ENCODE data around the gene KLHL30. TPM values are rescaled to one million over a fixed set of nuclear protein-coding genes. Genes with fewer than 3 reads are reported as not detected.

Gene KLHL30
- total and polyA plus RNA-seq, 2 donors (not counting 1 experiment from before 2014, with no cell fraction given) = 1.2 to 1.6 TPM

DNA sequence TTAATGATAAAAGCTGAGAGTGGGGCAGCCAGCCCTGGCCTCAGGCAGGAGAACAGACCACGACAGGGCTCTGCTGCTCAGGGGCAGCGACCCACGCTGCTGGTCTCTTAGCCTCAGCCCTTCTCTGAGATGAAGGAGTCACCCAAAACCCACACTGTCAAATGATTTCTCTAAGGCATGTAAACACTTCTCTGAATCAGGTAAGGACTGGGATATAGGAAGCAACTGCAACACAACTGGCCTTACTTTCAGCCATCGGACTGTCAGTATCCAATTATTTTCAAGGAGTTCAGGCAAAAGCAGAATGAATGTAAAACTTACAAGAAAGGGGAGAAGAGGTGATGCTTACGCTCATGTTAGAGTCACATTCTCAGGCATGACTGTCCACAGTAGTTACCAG, 42.1 kb downstream of the KLHL30 start:
- no peak for TF ChIP-seq EZH2 (IDR thresholded peaks at IDR 0.05; ENCODE audit: low read length, missing control alignments)
- TF ChIP-seq, protein P1, sequence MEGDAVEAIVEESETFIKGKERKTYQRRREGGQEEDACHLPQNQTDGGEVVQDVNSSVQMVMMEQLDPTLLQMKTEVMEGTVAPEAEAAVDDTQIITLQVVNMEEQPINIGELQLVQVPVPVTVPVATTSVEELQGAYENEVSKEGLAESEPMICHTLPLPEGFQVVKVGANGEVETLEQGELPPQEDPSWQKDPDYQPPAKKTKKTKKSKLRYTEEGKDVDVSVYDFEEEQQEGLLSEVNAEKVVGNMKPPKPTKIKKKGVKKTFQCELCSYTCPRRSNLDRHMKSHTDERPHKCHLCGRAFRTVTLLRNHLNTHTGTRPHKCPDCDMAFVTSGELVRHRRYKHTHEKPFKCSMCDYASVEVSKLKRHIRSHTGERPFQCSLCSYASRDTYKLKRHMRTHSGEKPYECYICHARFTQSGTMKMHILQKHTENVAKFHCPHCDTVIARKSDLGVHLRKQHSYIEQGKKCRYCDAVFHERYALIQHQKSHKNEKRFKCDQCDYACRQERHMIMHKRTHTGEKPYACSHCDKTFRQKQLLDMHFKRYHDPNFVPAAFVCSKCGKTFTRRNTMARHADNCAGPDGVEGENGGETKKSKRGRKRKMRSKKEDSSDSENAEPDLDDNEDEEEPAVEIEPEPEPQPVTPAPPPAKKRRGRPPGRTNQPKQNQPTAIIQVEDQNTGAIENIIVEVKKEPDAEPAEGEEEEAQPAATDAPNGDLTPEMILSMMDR (conservative IDR thresholded peaks at IDR 0.05 in 1 of 2, IDR thresholded peaks at IDR 0.05 in 1 of 2; ENCODE audit: low read depth in 1 of 2, low read length in 2 of 2) = no peak
- Histone ChIP-seq H3K27ac (ENCODE audit: insufficient read depth, low read length) (no peak overlapping the region), H3K4me1 (ENCODE audit: control insufficient read depth, extremely low read depth, insufficient read depth, low read length) (no peaks in the 10 kb centered on the region), H3K9ac (ENCODE audit: insufficient read depth, low read length) (no peak overlapping the region), H4K20me1 (ENCODE audit: control insufficient read depth, extremely low read depth, insufficient read depth, low read length) (no peaks in the 10 kb centered on the region), H3K27me3 (ENCODE audit: control insufficient read depth, insufficient read depth, low read length) (no peaks in the 10 kb centered on the region), H3K4me3 (replicated peaks in 1 of 4; ENCODE audit: control extremely low read depth in 1 of 4, insufficient read depth in 1 of 4, low read depth in 3 of 4, low read length in 4 of 4) (no peak overlapping the region), H3K4me2 (ENCODE audit: extremely low read depth, insufficient read depth, low read length) (no peak overlapping the region), H3K36me3 (ENCODE audit: control insufficient read depth, insufficient read depth, low read length) (peaks cover 29% of the 10 kb centered on the region), H3K9me3 (ENCODE audit: control insufficient read depth, insufficient read depth, low read depth, low read length) (no peaks in the 10 kb centered on the region), H3K79me2 (ENCODE audit: control insufficient read depth, insufficient read depth, low read length) (peaks cover 2% of the 10 kb centered on the region), H2AFZ (ENCODE audit: low read length) (no peak overlapping the region)
- DNase-seq (ENCODE audit: low read depth in 2 of 2) = no peak

DNA sequence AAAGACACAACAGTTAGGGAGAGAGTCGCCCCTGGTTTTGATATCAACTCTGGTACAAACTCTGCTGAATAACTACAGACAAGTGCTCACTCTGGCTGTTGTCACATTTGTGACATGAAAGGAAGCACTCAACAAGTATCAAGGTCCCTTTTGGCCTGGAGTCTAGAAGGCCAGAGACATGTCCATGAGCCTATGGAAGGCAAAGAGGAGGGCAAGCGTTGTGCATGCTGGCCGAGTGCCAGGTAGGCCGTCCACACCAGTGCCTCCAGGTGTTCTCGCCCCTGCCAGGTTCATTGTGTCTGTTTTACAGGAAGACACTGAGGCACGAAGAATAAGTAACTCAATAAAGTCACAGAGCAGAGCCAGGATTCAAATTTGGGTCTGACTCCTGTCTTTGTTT, 43.9 kb downstream of the KLHL30 start:
- Histone ChIP-seq H3K36me3 (ENCODE audit: control insufficient read depth, insufficient read depth, low read length) (peaks cover 35% of the 10 kb centered on the region), H3K9me3 (ENCODE audit: control insufficient read depth, insufficient read depth, low read depth, low read length) (no peaks in the 10 kb centered on the region), H3K4me2 (ENCODE audit: extremely low read depth, insufficient read depth, low read length) (no peak overlapping the region), H3K4me1 (ENCODE audit: control insufficient read depth, extremely low read depth, insufficient read depth, low read length) (no peaks in the 10 kb centered on the region), H3K79me2 (ENCODE audit: control insufficient read depth, insufficient read depth, low read length) (peaks cover 2% of the 10 kb centered on the region), H3K9ac (ENCODE audit: insufficient read depth, low read length) (no peak overlapping the region), H4K20me1 (ENCODE audit: control insufficient read depth, extremely low read depth, insufficient read depth, low read length) (no peaks in the 10 kb centered on the region), H3K27me3 (ENCODE audit: control insufficient read depth, insufficient read depth, low read length) (no peaks in the 10 kb centered on the region), H3K4me3 (replicated peaks in 1 of 4; ENCODE audit: control extremely low read depth in 1 of 4, insufficient read depth in 1 of 4, low read depth in 3 of 4, low read length in 4 of 4) (no peak overlapping the region), H3K27ac (ENCODE audit: insufficient read depth, low read length) (no peak overlapping the region), H2AFZ (ENCODE audit: low read length) (no peak overlapping the region)
- TF ChIP-seq EZH2 (IDR thresholded peaks at IDR 0.05; ENCODE audit: low read length, missing control alignments) = no peak
- TF ChIP-seq, protein P1 (conservative IDR thresholded peaks at IDR 0.05 in 1 of 2, IDR thresholded peaks at IDR 0.05 in 1 of 2; ENCODE audit: low read depth in 1 of 2, low read length in 2 of 2) = no peak
- DNase-seq (ENCODE audit: low read depth in 2 of 2) = no peak

DNA sequence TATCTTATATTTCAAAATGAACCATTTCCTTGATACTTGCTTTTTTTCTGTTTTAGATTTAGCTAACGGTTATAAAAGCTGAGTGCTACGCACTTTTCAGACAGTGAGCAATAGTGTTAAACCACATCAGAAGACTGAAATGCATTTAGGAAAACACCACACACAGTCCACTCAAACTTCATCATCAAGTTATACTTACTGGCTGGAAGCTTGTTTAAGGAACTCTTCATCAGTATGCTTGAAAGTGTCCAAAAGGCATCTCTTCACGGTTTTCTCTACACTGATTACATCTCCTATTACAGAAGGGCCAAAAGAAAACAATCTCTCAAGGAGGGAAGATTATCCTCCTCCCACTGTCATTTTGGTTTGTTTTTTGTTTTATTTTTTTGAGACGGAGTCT, 45.4 kb downstream of the KLHL30 start:
- H3K36me3 ChIP-seq (ENCODE audit: control insufficient read depth, insufficient read depth, low read length) = peaks cover 37% of the 10 kb centered on the region
- H4K20me1 ChIP-seq (ENCODE audit: control insufficient read depth, extremely low read depth, insufficient read depth, low read length) = no peaks in the 10 kb centered on the region
- no peaks in the 10 kb centered on the region for H3K4me1 ChIP-seq (ENCODE audit: control insufficient read depth, extremely low read depth, insufficient read depth, low read length)
- H3K27ac ChIP-seq (ENCODE audit: insufficient read depth, low read length) = no peak overlapping the region
- H3K4me2 ChIP-seq (ENCODE audit: extremely low read depth, insufficient read depth, low read length) = no peak overlapping the region
- H3K27me3 ChIP-seq (ENCODE audit: control insufficient read depth, insufficient read depth, low read length) = no peaks in the 10 kb centered on the region
- H3K4me3 ChIP-seq (replicated peaks in 1 of 4; ENCODE audit: control extremely low read depth in 1 of 4, insufficient read depth in 1 of 4, low read depth in 3 of 4, low read length in 4 of 4) = no peak overlapping the region
- DNase-seq (ENCODE audit: low read depth in 2 of 2) = peak in 1 of 2 donors; percentile 75
- no peak overlapping the region for H2AFZ ChIP-seq (ENCODE audit: low read length)
- no peaks in the 10 kb centered on the region for H3K9me3 ChIP-seq (ENCODE audit: control insufficient read depth, insufficient read depth, low read depth, low read length)
- H3K79me2 ChIP-seq (ENCODE audit: control insufficient read depth, insufficient read depth, low read length) = peaks cover 2% of the 10 kb centered on the region
- no peak overlapping the region for H3K9ac ChIP-seq (ENCODE audit: insufficient read depth, low read length)
- TF ChIP-seq, protein P1 (conservative IDR thresholded peaks at IDR 0.05 in 1 of 2, IDR thresholded peaks at IDR 0.05 in 1 of 2; ENCODE audit: low read depth in 1 of 2, low read length in 2 of 2) = no peak
